Naive thymus-derived CD8-positive, alpha-beta T cell (primary cell): ENCODE data around the gene SEC14L1. TPM values are rescaled to one million over a fixed set of nuclear protein-coding genes. Genes with fewer than 3 reads are reported as not detected.
"Not testable (repeated sequence)": the region's sequence is repeated elsewhere in the genome, so short reads cannot be mapped to it uniquely, and the experiment has no call there.

Experiments used
- ATAC-seq, 2 donors: fragments of 150-1000 bp; cut with Tn5 transposase in 1 of 2; sonication (Bioruptor Pico), chemical (Tn5 transposase) in 1 of 2; 1 replicate in 1 of 2; 2 replicates in 1 of 2; pipeline ENCODE4 v1.10.0; 2021; ENCODE audit warnings: mild to moderate bottlenecking in 2 of 2, moderate library complexity in 2 of 2
- POLR2A ChIA-PET: fragments of 350-600 bp; sonication (Branson Sonifier 250); formaldehyde crosslinking; loops from one replicate; lab custom pipeline; 2021; ENCODE audit warnings: antibody characterized with exemption; lab: Charles Lee
- DNase-seq, 10 donors: peaks; one replicate each; pipeline versions ENCODE4 v3.0.0 to v3.0.0-alpha.2; 2020 to 2022
- H3K27ac Mint-ChIP-seq, 10 donors: one replicate each; pipeline ENCODE4 v1.8.0; 2020 to 2022; ENCODE audit warnings: mild to moderate bottlenecking in 10 of 10, mixed read lengths in 10 of 10, moderate library complexity in 4 of 10, inconsistent platforms in 1 of 10
- H3K27me3 Mint-ChIP-seq, 5 donors: one replicate each; pipeline ENCODE4 v1.8.0; 2021 to 2022; ENCODE audit warnings: mixed read lengths in 5 of 5
- H3K36me3 Mint-ChIP-seq, 3 donors: one replicate each; pipeline ENCODE4 v1.8.0; 2020 to 2022; ENCODE audit warnings: mixed read lengths in 3 of 3, mild to moderate bottlenecking in 2 of 3, inconsistent platforms in 1 of 3
- H3K4me1 Mint-ChIP-seq, 4 donors: one replicate each; pipeline ENCODE4 v1.8.0; 2021 to 2022; ENCODE audit warnings: mixed read lengths in 4 of 4
- H3K4me3 Mint-ChIP-seq, 10 donors: one replicate each; pipeline ENCODE4 v1.8.0; 2020 to 2022; ENCODE audit warnings: mild to moderate bottlenecking in 10 of 10, mixed read lengths in 10 of 10, moderate library complexity in 6 of 10, inconsistent platforms in 1 of 10
- H3K9me3 Mint-ChIP-seq, 9 donors: one replicate each; pipeline ENCODE4 v1.8.0; 2020 to 2022; ENCODE audit warnings: mixed read lengths in 9 of 9, mild to moderate bottlenecking in 3 of 9, inconsistent platforms in 1 of 9, moderate library complexity in 1 of 9
- polyA plus RNA-seq, 3 donors: library from polyadenylated mRNA; unstranded; fragments of 300-500 nt; fragmentation: Illumina TruSeq; gene quantifications; one replicate each; pipeline ENCODE4 v1.2.3, GENCODE V29; 2021
- total RNA-seq, 8 experiments: library from RNA in 2 of 8; stranded (reverse) in 2 of 8; gene quantifications; one replicate each; pipeline ENCODE4 v1.2.3 and lab custom pipeline; 2021 to 2026

Gene SEC14L1
- total and polyA plus RNA-seq, 5 experiments from 2014 or later: 7.7 to 32.9 (median 9.5) TPM

GRCh38 chr17:77145612-77146245, 5.0 kb downstream of the SEC14L1 start:
- Mint-ChIP-seq H3K4me1 (peaks cover 34 to 69% (median 65%) of the 10 kb centered on the region in 4 donors), H3K27me3 (no peaks in the 10 kb centered on the region), H3K9me3 (no peaks in the 10 kb centered on the region), H3K36me3 (peaks cover 7 to 62% (median 14%) of the 10 kb centered on the region in 3 donors), H3K27ac (peak overlapping the region; percentile 34 to 91 (median 72)), H3K4me3 (peak overlapping the region in 5 of 10 donors; percentile 33 to 62 (median 56))
- DNase-seq: no peak
- ATAC-seq: no peak
- POLR2A ChIA-PET: no interaction called here

- Mint-ChIP-seq H3K27ac (peak overlapping the region in 8 of 10 donors; percentile 24 to 80 (median 56)), H3K36me3 (peaks cover 7 to 67% (median 14%) of the 10 kb centered on the region in 3 donors), H3K4me3 (peak overlapping the region in 3 of 10 donors; percentile 18 to 58 (median 40)), H3K27me3 (no peaks in the 10 kb centered on the region), H3K4me1 (peaks cover 36 to 73% (median 67%) of the 10 kb centered on the region in 4 donors), H3K9me3 (no peaks in the 10 kb centered on the region)
- ATAC-seq (no peak), DNase-seq (no peak)
- POLR2A ChIA-PET: interaction anchor here (1.0 kb wide), 1 partner anchor 9 kb away, joined by 3 read pairs; no protein-coding TSS in a partner anchor
Measured at GRCh38 chr17:77146246-77146632, 5.5 kb downstream of the SEC14L1 start.

GRCh38 chr17:77146882-77147281, 6.1 kb downstream of the SEC14L1 start:
- Mint-ChIP-seq H3K36me3 (peaks cover 7 to 72% (median 16%) of the 10 kb centered on the region in 3 donors), H3K27ac (peak overlapping the region in 6 of 10 donors; percentile 15 to 68 (median 30)), H3K27me3 (no peaks in the 10 kb centered on the region), H3K9me3 (no peaks in the 10 kb centered on the region), H3K4me1 (peaks cover 36 to 68% (median 65%) of the 10 kb centered on the region in 4 donors), H3K4me3 (peak overlapping the region; percentile 2 to 77 (median 60))
- DNase-seq: no peak
- no peak for ATAC-seq
- POLR2A ChIA-PET: interaction anchor here (1.0 kb wide), 1 partner anchor 8 kb away, joined by 3 read pairs; no protein-coding TSS in a partner anchor

GRCh38 chr17:77147357-77147801, 6.6 kb downstream of the SEC14L1 start:
- Mint-ChIP-seq H3K27me3 (no peaks in the 10 kb centered on the region), H3K36me3 (peaks cover 7 to 72% (median 16%) of the 10 kb centered on the region in 3 donors), H3K4me1 (peaks cover 32 to 63% (median 60%) of the 10 kb centered on the region in 4 donors), H3K9me3 (no peaks in the 10 kb centered on the region), H3K4me3 (peak overlapping the region in 4 of 10 donors; percentile 2 to 77 (median 34)), H3K27ac (peak overlapping the region in 5 of 10 donors; percentile 1 to 68 (median 60))
- DNase-seq (no peak), ATAC-seq (no peak)
- POLR2A ChIA-PET: interaction anchor here (1.0 kb wide), 1 partner anchor 8 kb away, joined by 3 read pairs; no protein-coding TSS in a partner anchor

GRCh38 chr17:77148077-77148939, 7.5 kb downstream of the SEC14L1 start:
- DNase-seq (no peak), ATAC-seq (no peak)
- POLR2A ChIA-PET: interaction anchor here (1.1 kb wide), 1 partner anchor 35 kb away, joined by 3 read pairs; no protein-coding TSS in a partner anchor
- no peaks in the 10 kb centered on the region for H3K27me3 Mint-ChIP-seq
- H3K9me3 Mint-ChIP-seq: no peaks in the 10 kb centered on the region
- peak overlapping the region in 3 of 10 donors; percentile 13 to 68 (median 32) for H3K27ac Mint-ChIP-seq
- H3K36me3 Mint-ChIP-seq: peaks cover 7 to 71% (median 16%) of the 10 kb centered on the region in 3 donors
- peaks cover 30 to 60% (median 57%) of the 10 kb centered on the region in 4 donors for H3K4me1 Mint-ChIP-seq
- H3K4me3 Mint-ChIP-seq: no peak overlapping the region

GRCh38 chr17:77148940-77149510, 8.3 kb downstream of the SEC14L1 start:
- ATAC-seq: no peak
- Mint-ChIP-seq H3K4me1 (peaks cover 33 to 64% (median 57%) of the 10 kb centered on the region in 4 donors), H3K4me3 (no peak overlapping the region), H3K9me3 (no peaks in the 10 kb centered on the region), H3K27me3 (no peaks in the 10 kb centered on the region), H3K36me3 (peaks cover 7 to 65% (median 16%) of the 10 kb centered on the region in 3 donors), H3K27ac (peak overlapping the region in 4 of 10 donors; percentile 28 to 69 (median 42))
- POLR2A ChIA-PET: interaction anchor here (1.1 kb wide), 1 partner anchor 34 kb away, joined by 3 read pairs; no protein-coding TSS in a partner anchor
- no peak for DNase-seq

GRCh38 chr17:77150196-77150595, 9.4 kb downstream of the SEC14L1 start:
- H3K9me3 Mint-ChIP-seq: no peaks in the 10 kb centered on the region
- peaks cover 36 to 70% (median 60%) of the 10 kb centered on the region in 4 donors for H3K4me1 Mint-ChIP-seq
- POLR2A ChIA-PET: no interaction called here
- H3K36me3 Mint-ChIP-seq: peaks cover 7 to 59% (median 14%) of the 10 kb centered on the region in 3 donors
- H3K27ac Mint-ChIP-seq: peak overlapping the region in 4 of 10 donors; percentile 25 to 83 (median 52)
- DNase-seq (no peak), ATAC-seq (no peak)
- H3K27me3 Mint-ChIP-seq: no peaks in the 10 kb centered on the region
- no peak overlapping the region for H3K4me3 Mint-ChIP-seq

- Mint-ChIP-seq H3K4me3 (no peak overlapping the region), H3K9me3 (no peaks in the 10 kb centered on the region), H3K36me3 (peaks cover 7 to 58% (median 11%) of the 10 kb centered on the region in 3 donors), H3K27me3 (no peaks in the 10 kb centered on the region), H3K27ac (peak overlapping the region in 1 of 10 donors; percentile 30), H3K4me1 (peaks cover 35 to 71% (median 60%) of the 10 kb centered on the region in 4 donors)
- ATAC-seq (no peak), DNase-seq (no peak)
- POLR2A ChIA-PET: no interaction called here
Measured at GRCh38 chr17:77151186-77151585, 10.4 kb downstream of the SEC14L1 start.

- Mint-ChIP-seq H3K4me1 (peaks cover 31 to 66% (median 55%) of the 10 kb centered on the region in 4 donors), H3K36me3 (peaks cover 7 to 56% (median 8%) of the 10 kb centered on the region in 3 donors)
- not testable (repeated sequence) for H3K27ac Mint-ChIP-seq, H3K27me3 Mint-ChIP-seq, H3K4me3 Mint-ChIP-seq, DNase-seq, H3K9me3 Mint-ChIP-seq, ATAC-seq
- POLR2A ChIA-PET: interaction anchor here (0.7 to 1.2 kb wide), 2 partner anchors 11 to 33 kb away, joined by 4 to 5 read pairs; partner anchors contain the start of gene SEC14L1
Measured at GRCh38 chr17:77152056-77152455, 11.3 kb downstream of the SEC14L1 start.

- peaks cover 32 to 63% (median 54%) of the 10 kb centered on the region in 4 donors for H3K4me1 Mint-ChIP-seq
- H3K4me3 Mint-ChIP-seq: no peak overlapping the region
- H3K9me3 Mint-ChIP-seq: no peaks in the 10 kb centered on the region
- DNase-seq (no peak), ATAC-seq (no peak)
- H3K36me3 Mint-ChIP-seq: peaks cover 9 to 53% (median 11%) of the 10 kb centered on the region in 3 donors
- H3K27ac Mint-ChIP-seq: peak overlapping the region in 2 of 10 donors; percentile 4 to 82
- H3K27me3 Mint-ChIP-seq: no peaks in the 10 kb centered on the region
- POLR2A ChIA-PET: no interaction called here
Measured at GRCh38 chr17:77153472-77153871, 12.7 kb downstream of the SEC14L1 start.

GRCh38 chr17:77153999-77154586, 13.3 kb downstream of the SEC14L1 start:
- H3K4me3 Mint-ChIP-seq: no peak overlapping the region
- ATAC-seq: no peak
- POLR2A ChIA-PET: interaction anchor here (1.6 kb wide), 1 partner anchor 7 kb away, joined by 3 read pairs; no protein-coding TSS in a partner anchor
- peaks cover 5 to 47% (median 9%) of the 10 kb centered on the region in 3 donors for H3K36me3 Mint-ChIP-seq
- H3K27me3 Mint-ChIP-seq: no peaks in the 10 kb centered on the region
- H3K9me3 Mint-ChIP-seq: no peaks in the 10 kb centered on the region
- peaks cover 27 to 57% (median 51%) of the 10 kb centered on the region in 4 donors for H3K4me1 Mint-ChIP-seq
- H3K27ac Mint-ChIP-seq: peak overlapping the region in 3 of 10 donors; percentile 19 to 72 (median 70)
- DNase-seq: no peak
